ENCODE measurements around the gene TSKS. TPM values are rescaled to one million over a fixed set of nuclear protein-coding genes. Genes with fewer than 3 reads are reported as not detected.

The TSKS gene
- polyA plus RNA-seq, 1 donor (not counting 4 experiments of a cell fraction or from before 2014, with no cell fraction given) = 1.9 TPM

GRCh38 chr19:49771674-49772139, 8.6 kb upstream of the TSKS start:
- peaks cover 71% of the 10 kb centered on the region for H3K79me2 ChIP-seq (ENCODE audit: control insufficient read depth, insufficient read depth, low read length)
- FAIRE-seq (no peak), DNase-seq (ENCODE audit: low read depth, low spot score) (no peak)

GRCh38 chr19:49770529-49770928, 7.4 kb upstream of the TSKS start:
- H3K27me3 ChIP-seq (ENCODE audit: control insufficient read depth, extremely low read depth, insufficient read depth, low read length) = no peaks in the 10 kb centered on the region
- no peaks in the 10 kb centered on the region for H3K9me3 ChIP-seq (ENCODE audit: control insufficient read depth, low read depth, low read length)
- peaks cover 23% of the 10 kb centered on the region for H3K4me1 ChIP-seq (ENCODE audit: control insufficient read depth, extremely low read depth, insufficient read depth, low read length)
- FAIRE-seq (no peak), DNase-seq (ENCODE audit: low read depth, low spot score) (no peak)
- TF ChIP-seq CTCF (optimal IDR thresholded peaks at IDR 0.05 in 1 of 3, IDR thresholded peaks at IDR 0.05 in 1 of 3, conservative IDR thresholded peaks at IDR 0.05 in 1 of 3; ENCODE audit: extremely low read depth in 1 of 3, insufficient read depth in 2 of 3, low read length in 3 of 3) = no peak
- TF ChIP-seq EZH2 (IDR thresholded peaks at IDR 0.05; ENCODE audit: low read length) = no peak
- peaks cover 6% of the 10 kb centered on the region for H3K9me1 ChIP-seq (ENCODE audit: control insufficient read depth, extremely low read depth, insufficient read depth, low read length)
- peaks cover 61% of the 10 kb centered on the region for H3K79me2 ChIP-seq (ENCODE audit: control insufficient read depth, insufficient read depth, low read length)
- H3K27ac ChIP-seq (ENCODE audit: control insufficient read depth, insufficient read depth, low read length) = no peak overlapping the region
- H4K20me1 ChIP-seq (ENCODE audit: control insufficient read depth, extremely low read depth, insufficient read depth, low read length) = peaks cover 4% of the 10 kb centered on the region
- H3K4me2 ChIP-seq (ENCODE audit: control insufficient read depth, extremely low read depth, insufficient read depth, low read depth, low read length) = no peak overlapping the region
- dilution Hi-C loops (cut with MboI; ENCODE audit: extremely low pct_ligation_motif_present, low sequenced_read_pairs) = no loop called here
- H3K36me3 ChIP-seq (ENCODE audit: control insufficient read depth in 2 of 2, extremely low read depth in 1 of 2, insufficient read depth in 2 of 2, low read length in 2 of 2) = peaks cover 3 to 6% of the 10 kb centered on the region in 2 experiments
- no peak overlapping the region for H3K4me3 ChIP-seq (ENCODE audit: control insufficient read depth in 2 of 3, extremely low read depth in 1 of 3, insufficient read depth in 2 of 3, low read depth in 1 of 3, low read length in 3 of 3)
- H3K9ac ChIP-seq (ENCODE audit: control insufficient read depth, extremely low read depth, insufficient read depth, low read length) = no peak overlapping the region
- no peak overlapping the region for H2AFZ ChIP-seq (ENCODE audit: control insufficient read depth, low read length)

More at GRCh38 chr19:49771674-49772139, 8.6 kb upstream of the TSKS start:
- no peaks in the 10 kb centered on the region for H3K27me3 ChIP-seq (ENCODE audit: control insufficient read depth, extremely low read depth, insufficient read depth, low read length)
- no peak overlapping the region for H3K4me3 ChIP-seq (ENCODE audit: control insufficient read depth in 2 of 3, extremely low read depth in 1 of 3, insufficient read depth in 2 of 3, low read depth in 1 of 3, low read length in 3 of 3)
- H3K9me1 ChIP-seq (ENCODE audit: control insufficient read depth, extremely low read depth, insufficient read depth, low read length) = peaks cover 6% of the 10 kb centered on the region
- peaks cover 5 to 10% of the 10 kb centered on the region in 2 experiments for H3K36me3 ChIP-seq (ENCODE audit: control insufficient read depth in 2 of 2, extremely low read depth in 1 of 2, insufficient read depth in 2 of 2, low read length in 2 of 2)
- H3K4me1 ChIP-seq (ENCODE audit: control insufficient read depth, extremely low read depth, insufficient read depth, low read length) = peaks cover 18% of the 10 kb centered on the region
- no peak overlapping the region for H3K4me2 ChIP-seq (ENCODE audit: control insufficient read depth, extremely low read depth, insufficient read depth, low read depth, low read length)
- no peak overlapping the region for H2AFZ ChIP-seq (ENCODE audit: control insufficient read depth, low read length)
- dilution Hi-C loops (cut with MboI; ENCODE audit: extremely low pct_ligation_motif_present, low sequenced_read_pairs) = no loop called here
- H3K27ac ChIP-seq (ENCODE audit: control insufficient read depth, insufficient read depth, low read length) = no peak overlapping the region
- H3K9ac ChIP-seq (ENCODE audit: control insufficient read depth, extremely low read depth, insufficient read depth, low read length) = no peak overlapping the region
- TF ChIP-seq CTCF (optimal IDR thresholded peaks at IDR 0.05 in 1 of 3, IDR thresholded peaks at IDR 0.05 in 1 of 3, conservative IDR thresholded peaks at IDR 0.05 in 1 of 3; ENCODE audit: extremely low read depth in 1 of 3, insufficient read depth in 2 of 3, low read length in 3 of 3) = no peak
- TF ChIP-seq EZH2 (IDR thresholded peaks at IDR 0.05; ENCODE audit: low read length) = no peak
- H4K20me1 ChIP-seq (ENCODE audit: control insufficient read depth, extremely low read depth, insufficient read depth, low read length) = peaks cover 9% of the 10 kb centered on the region
- H3K9me3 ChIP-seq (ENCODE audit: control insufficient read depth, low read depth, low read length) = no peaks in the 10 kb centered on the region
